Measurements from ENCODE around the gene COL26A1. TPM values are rescaled to one million over a fixed set of nuclear protein-coding genes. Genes with fewer than 3 reads are reported as not detected.
A peak's percentile ranks its signal among the peaks of the same experiment; 100 is the strongest.
"Not testable (repeated sequence)": the region's sequence is repeated elsewhere in the genome, so short reads cannot be mapped to it uniquely, and the experiment has no call there.

COL26A1 gene
- total RNA-seq, 1 experiment from 2014 or later = not detected

DNA sequence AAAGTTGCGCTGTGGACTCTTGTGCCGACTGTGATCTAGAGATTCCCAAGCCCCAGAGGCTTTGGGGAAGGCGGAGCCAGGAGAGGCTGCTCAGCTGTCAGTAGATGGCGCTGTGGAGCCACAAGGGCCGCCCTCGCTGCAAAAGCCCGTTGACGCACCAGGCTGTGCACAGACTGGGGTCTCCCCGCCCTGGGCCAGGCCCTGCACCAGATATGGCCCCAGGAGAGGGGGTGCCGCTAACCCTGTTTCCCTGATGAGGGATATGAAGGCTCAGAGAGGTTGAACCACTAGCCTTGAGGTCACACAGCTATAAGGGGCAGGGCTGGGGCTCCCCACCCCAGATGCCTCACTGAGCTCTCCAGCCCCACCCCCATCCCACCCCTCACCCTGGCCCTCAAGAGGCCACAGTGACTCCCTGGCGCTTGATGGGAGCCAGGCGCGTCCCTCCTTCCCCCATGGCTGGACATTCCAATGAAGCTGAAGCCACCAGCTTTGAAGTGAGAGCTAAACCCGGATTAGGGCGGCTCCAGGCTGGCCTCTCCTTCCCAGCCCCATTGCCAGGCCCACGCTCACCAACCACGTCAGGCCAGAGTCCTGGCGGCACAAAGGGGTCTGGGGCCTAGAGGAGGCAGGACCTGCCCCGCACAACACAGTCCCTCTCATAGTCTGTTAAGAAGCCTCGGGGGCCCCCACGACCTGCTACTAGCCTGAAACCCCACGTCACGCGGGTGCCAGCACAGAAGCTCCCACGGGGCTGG, 240.0 kb downstream of the COL26A1 start:
- peak; percentile 82 for DNase-seq
- Histone ChIP-seq H3K9ac (ENCODE audit: low read length) (no peak overlapping the region), H3K9me3 (ENCODE audit: low read length) (no peaks in the 10 kb centered on the region), H3K27ac (ENCODE audit: low read length) (no peak overlapping the region), H3F3A (ENCODE audit: low read length, unreplicated experiment) (no peaks in the 10 kb centered on the region), H3K4me2 (ENCODE audit: low read length) (peak overlapping the region; percentile 40; the same call in 1 of the 2 replicates), H3K9me2 (replicated peaks; ENCODE audit: low read length) (no peaks in the 10 kb centered on the region), H3K79me2 (ENCODE audit: low read length) (no peaks in the 10 kb centered on the region), H4K20me1 (ENCODE audit: low read length) (no peaks in the 10 kb centered on the region), H3K4me3 (ENCODE audit: low read length) (no peak overlapping the region), H3K4me1 (ENCODE audit: insufficient read depth, low read length) (no peaks in the 10 kb centered on the region), H3K27me3 (ENCODE audit: low read length) (no peaks in the 10 kb centered on the region), H2AFZ (ENCODE audit: low read length) (peak overlapping the region; percentile 41; the same call in 1 of the 2 replicates), H3K36me3 (ENCODE audit: low read depth, low read length) (no peaks in the 10 kb centered on the region)
- CTCF ChIA-PET = interaction anchor here (0.5 to 1.2 kb wide), 8 partner anchors 17 to 634 kb away, joined by 3 to 12 read pairs (median 4); no protein-coding TSS in a partner anchor
- intact Hi-C loops (cut with micrococcal nuclease) = loop anchor here (1.0 to 5.0 kb wide), 3 partner anchors 79 to 670 kb away; no protein-coding TSS in a partner anchor
- TF ChIP-seq EZH2 (IDR thresholded peaks at IDR 0.05; ENCODE audit: low read length, unreplicated experiment) (no peak), CTCF (conservative IDR thresholded peaks at IDR 0.05; ENCODE audit: low read depth, low read length) (peak; percentile 90), EZH2phosphoT487 (IDR thresholded peaks at IDR 0.05; ENCODE audit: borderline replicate concordance, low read length) (no peak)
- BruUV-seq (replicated peaks) = no TSS peak
- POLR2A ChIA-PET (ENCODE audit: unreplicated experiment) = interaction anchor here (0.6 kb wide), 2 partner anchors 27 to 345 kb away, joined by 3 read pairs; no protein-coding TSS in a partner anchor
- peak; percentile 99 for ATAC-seq

- Histone ChIP-seq H3F3A (ENCODE audit: low read length, unreplicated experiment) (no peaks in the 10 kb centered on the region), H3K27ac (ENCODE audit: low read length) (no peak overlapping the region), H3K4me1 (ENCODE audit: insufficient read depth, low read length) (peaks cover 9% of the 10 kb centered on the region; the same call in 1 of the 2 replicates), H3K9ac (ENCODE audit: low read length) (no peak overlapping the region), H2AFZ (ENCODE audit: low read length) (no peak overlapping the region), H3K4me2 (ENCODE audit: low read length) (no peak overlapping the region), H3K4me3 (ENCODE audit: low read length) (no peak overlapping the region), H3K9me2 (replicated peaks; ENCODE audit: low read length) (no peaks in the 10 kb centered on the region), H3K79me2 (ENCODE audit: low read length) (no peaks in the 10 kb centered on the region), H4K20me1 (ENCODE audit: low read length) (no peaks in the 10 kb centered on the region), H3K27me3 (ENCODE audit: low read length) (no peaks in the 10 kb centered on the region), H3K36me3 (ENCODE audit: low read depth, low read length) (no peaks in the 10 kb centered on the region), H3K9me3 (ENCODE audit: low read length) (no peaks in the 10 kb centered on the region)
- intact Hi-C loops (cut with micrococcal nuclease) = loop anchor here (5.0 kb wide), 1 partner anchor 668 kb away; no protein-coding TSS in a partner anchor
- POLR2A ChIA-PET (ENCODE audit: unreplicated experiment) = no interaction called here
- ATAC-seq = no peak
- no peak for DNase-seq
- CTCF ChIA-PET = no interaction called here
- no TSS peak for BruUV-seq (replicated peaks)
- no peak for TF ChIP-seq CTCF (conservative IDR thresholded peaks at IDR 0.05; ENCODE audit: low read depth, low read length)
- no peak for TF ChIP-seq EZH2phosphoT487 (IDR thresholded peaks at IDR 0.05; ENCODE audit: borderline replicate concordance, low read length)
- TF ChIP-seq EZH2 (IDR thresholded peaks at IDR 0.05; ENCODE audit: low read length, unreplicated experiment) = no peak
Observed at GRCh38 chr7:101604331-101604933, 241.8 kb downstream of the COL26A1 start.

GRCh38 chr7:101604934-101605332, 242.3 kb downstream of the COL26A1 start:
- H3K9me3 ChIP-seq (ENCODE audit: low read length); DNase-seq; H3K79me2 ChIP-seq (ENCODE audit: low read length); H3K27ac ChIP-seq (ENCODE audit: low read length); H2AFZ ChIP-seq (ENCODE audit: low read length); CTCF ChIA-PET; H3K9ac ChIP-seq (ENCODE audit: low read length); H3K4me2 ChIP-seq (ENCODE audit: low read length); H3K36me3 ChIP-seq (ENCODE audit: low read depth, low read length); H3K9me2 ChIP-seq (replicated peaks; ENCODE audit: low read length); BruUV-seq (replicated peaks); ATAC-seq; POLR2A ChIA-PET (ENCODE audit: unreplicated experiment); H3F3A ChIP-seq (ENCODE audit: low read length, unreplicated experiment); H4K20me1 ChIP-seq (ENCODE audit: low read length); H3K27me3 ChIP-seq (ENCODE audit: low read length); H3K4me3 ChIP-seq (ENCODE audit: low read length); H3K4me1 ChIP-seq (ENCODE audit: insufficient read depth, low read length): not testable (repeated sequence)
- intact Hi-C loops (cut with micrococcal nuclease) = loop anchor here (5.0 kb wide), 1 partner anchor 667 kb away; no protein-coding TSS in a partner anchor

Data from PC-3 (cell line).